ENCODE data around the gene DYNC1H1.

DYNC1H1 gene

DNA sequence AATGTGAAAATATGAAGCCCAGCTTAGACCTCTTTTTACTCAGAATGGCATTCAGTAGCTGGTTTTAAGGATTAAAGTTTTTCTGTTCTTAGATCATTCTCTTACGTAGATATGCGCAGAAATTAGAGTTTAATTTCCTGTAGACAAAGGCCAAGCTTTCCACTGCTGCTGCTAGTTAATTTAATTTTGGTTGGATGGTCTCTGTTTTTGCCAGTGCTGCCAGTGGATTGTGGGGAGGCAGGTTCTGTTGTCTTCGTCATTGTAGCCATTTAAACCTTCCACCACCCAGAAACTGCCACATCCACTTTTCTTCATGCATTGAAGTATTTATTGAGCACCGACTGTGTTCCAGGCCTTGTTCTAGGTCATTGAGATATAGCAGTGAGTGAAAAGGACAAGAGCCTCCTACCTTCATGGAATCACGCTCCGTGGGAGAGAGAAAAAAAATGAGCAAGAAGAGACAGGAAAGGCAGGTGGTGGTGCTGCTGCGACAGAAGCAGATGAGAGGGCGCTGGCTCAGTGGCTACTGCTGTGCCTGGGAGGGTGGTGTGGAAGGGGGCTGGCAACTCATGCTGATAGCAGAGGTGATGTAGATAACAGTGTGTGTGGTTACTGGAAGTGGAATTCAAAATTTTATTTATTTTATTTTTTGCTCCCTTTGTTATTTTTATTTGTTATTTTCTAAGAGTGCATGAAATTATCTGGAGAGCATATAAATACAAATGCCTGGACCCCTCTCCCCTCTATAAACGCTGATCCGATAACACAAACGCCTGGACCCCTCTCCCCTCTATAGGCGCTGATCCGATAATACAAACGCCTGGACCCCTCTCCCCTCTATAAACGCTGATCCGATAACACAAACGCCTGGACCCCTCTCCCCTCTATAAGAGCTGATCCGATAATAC, 33.3 kb downstream of the DYNC1H1 start:
- H3K27ac ChIP-seq: no peak overlapping the region
- TF ChIP-seq ZFX (IDR thresholded peaks at IDR 0.05; ENCODE audit: borderline replicate concordance): no peak

DNA sequence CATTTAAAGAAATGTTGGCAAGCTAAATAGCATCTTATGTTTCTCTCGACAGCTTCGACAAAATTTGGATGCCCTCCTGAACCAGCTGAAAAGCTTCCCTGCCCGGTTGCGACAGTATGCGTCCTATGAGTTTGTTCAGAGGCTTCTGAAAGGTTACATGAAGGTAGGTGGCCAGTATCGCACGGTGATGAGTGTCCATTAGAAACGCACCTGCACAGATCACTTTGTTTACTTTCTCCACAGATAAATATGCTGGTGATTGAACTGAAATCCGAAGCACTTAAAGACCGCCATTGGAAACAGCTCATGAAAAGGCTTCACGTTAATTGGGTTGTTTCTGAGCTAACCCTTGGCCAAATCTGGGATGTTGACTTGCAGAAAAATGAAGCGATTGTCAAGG, 36.5 kb downstream of the DYNC1H1 start:
- TF ChIP-seq, protein P1, sequence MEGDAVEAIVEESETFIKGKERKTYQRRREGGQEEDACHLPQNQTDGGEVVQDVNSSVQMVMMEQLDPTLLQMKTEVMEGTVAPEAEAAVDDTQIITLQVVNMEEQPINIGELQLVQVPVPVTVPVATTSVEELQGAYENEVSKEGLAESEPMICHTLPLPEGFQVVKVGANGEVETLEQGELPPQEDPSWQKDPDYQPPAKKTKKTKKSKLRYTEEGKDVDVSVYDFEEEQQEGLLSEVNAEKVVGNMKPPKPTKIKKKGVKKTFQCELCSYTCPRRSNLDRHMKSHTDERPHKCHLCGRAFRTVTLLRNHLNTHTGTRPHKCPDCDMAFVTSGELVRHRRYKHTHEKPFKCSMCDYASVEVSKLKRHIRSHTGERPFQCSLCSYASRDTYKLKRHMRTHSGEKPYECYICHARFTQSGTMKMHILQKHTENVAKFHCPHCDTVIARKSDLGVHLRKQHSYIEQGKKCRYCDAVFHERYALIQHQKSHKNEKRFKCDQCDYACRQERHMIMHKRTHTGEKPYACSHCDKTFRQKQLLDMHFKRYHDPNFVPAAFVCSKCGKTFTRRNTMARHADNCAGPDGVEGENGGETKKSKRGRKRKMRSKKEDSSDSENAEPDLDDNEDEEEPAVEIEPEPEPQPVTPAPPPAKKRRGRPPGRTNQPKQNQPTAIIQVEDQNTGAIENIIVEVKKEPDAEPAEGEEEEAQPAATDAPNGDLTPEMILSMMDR (IDR thresholded peaks at IDR 0.05): no peak
- no peak for TF ChIP-seq ZFX (IDR thresholded peaks at IDR 0.05; ENCODE audit: borderline replicate concordance)
- H3K27ac ChIP-seq: no peak overlapping the region

DNA sequence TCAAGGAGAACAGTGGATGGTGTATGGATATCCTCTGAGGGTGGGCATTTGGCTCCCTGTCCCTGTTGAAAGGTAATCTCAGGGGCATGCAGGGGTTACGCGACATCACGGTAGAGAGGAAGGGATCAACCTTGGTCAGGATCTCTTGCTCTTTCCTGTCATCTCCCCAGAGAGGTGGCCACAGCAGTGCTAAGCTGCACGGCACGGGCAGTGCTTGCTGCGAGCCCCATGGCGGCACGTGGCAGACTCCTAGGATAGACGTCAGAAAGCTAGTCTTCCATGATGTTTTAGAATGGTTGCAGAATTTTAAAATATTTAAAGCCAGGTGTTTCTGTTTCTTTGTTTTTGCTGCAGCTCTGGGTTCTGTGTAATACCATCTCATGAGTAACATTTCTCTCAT, 41.0 kb downstream of the DYNC1H1 start:
- no peak for TF ChIP-seq ZFX (IDR thresholded peaks at IDR 0.05; ENCODE audit: borderline replicate concordance)
- TF ChIP-seq, protein P1 (IDR thresholded peaks at IDR 0.05): no peak
- no peak overlapping the region for H3K27ac ChIP-seq

DNA sequence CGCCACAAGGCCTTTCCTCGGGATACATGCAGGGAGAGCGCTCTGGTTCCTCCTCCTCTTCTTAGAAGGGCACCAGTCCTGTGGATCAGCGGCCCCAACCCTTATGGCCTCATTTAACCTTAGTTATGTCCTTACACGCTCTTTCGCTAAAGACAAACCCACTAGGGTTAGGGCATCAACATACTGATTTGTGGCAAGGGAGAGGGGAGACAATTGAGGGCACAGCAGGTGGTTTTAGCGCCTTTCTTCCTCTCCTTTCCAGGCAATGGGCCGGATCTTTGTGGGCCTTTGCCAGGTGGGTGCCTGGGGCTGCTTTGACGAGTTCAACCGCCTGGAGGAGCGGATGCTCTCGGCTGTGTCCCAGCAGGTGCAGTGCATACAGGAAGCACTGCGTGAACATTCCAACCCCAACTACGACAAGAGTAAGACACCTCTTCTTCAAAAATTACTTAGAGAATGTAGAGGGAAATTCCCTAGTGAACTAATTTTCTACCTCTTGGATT, 43.6 kb downstream of the DYNC1H1 start:
- TF ChIP-seq, protein P1 (IDR thresholded peaks at IDR 0.05): no peak
- TF ChIP-seq ZFX (IDR thresholded peaks at IDR 0.05; ENCODE audit: borderline replicate concordance): no peak
- no peak overlapping the region for H3K27ac ChIP-seq

DNA sequence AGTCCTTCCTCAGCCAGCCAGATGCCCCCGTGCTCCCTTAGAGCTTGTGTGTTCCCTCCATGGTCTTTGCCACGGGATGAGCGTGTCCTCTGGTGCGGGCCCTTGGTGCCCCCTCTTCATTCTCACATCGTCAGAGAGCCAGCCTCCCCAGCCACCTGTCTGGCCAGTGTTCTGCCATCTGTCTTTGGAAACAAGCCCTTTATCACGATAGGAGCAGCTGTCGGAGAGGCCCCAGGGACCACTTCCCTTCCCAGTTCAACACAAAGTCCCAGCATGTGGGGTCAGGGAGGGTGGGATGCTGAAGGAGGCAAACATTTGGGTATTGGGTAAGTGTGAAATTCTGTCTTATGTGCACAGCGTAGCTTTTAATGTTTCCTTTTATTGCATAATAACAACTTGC, 44.5 kb downstream of the DYNC1H1 start:
- H3K27ac ChIP-seq: no peak overlapping the region
- TF ChIP-seq, protein P1 (IDR thresholded peaks at IDR 0.05): no peak
- TF ChIP-seq ZFX (IDR thresholded peaks at IDR 0.05; ENCODE audit: borderline replicate concordance): no peak

DNA sequence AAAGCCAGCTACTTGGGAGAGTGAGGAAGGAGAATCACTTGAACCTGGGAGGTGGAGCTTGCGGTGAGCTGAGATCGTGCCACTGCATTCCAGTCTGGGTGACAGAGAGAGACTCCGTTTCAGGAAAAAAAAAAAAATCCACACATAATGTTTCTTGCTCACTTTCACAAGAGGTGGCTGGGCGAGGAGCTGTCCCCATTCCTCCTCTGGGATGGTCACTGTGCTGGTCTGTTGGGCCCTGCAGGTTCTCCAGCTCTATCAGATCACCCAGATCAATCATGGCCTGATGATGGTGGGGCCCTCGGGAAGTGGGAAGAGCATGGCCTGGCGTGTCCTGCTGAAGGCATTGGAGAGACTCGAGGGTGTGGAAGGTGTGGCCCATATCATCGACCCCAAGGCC, 47.3 kb downstream of the DYNC1H1 start:
- H3K27ac ChIP-seq: no peak overlapping the region
- no peak for TF ChIP-seq ZFX (IDR thresholded peaks at IDR 0.05; ENCODE audit: borderline replicate concordance)
- TF ChIP-seq, protein P1 (IDR thresholded peaks at IDR 0.05): no peak

DNA sequence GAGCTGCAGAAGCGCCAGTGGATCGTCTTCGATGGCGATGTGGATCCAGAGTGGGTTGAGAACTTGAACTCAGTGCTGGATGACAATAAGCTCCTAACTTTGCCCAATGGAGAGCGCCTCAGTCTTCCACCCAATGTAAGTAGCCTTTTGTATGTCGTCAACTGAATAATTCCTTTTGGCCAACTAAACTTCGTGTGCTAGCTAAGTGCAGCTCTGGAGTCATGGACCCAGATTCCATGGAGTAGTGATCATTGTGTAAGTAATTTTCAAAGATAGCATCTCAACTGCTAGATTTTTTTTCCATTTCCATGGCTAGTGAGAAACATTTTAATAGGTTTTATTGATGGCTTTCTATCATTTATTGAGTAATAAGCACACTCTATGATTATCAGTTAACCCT, 48.0 kb downstream of the DYNC1H1 start:
- H3K27ac ChIP-seq: no peak overlapping the region
- TF ChIP-seq ZFX (IDR thresholded peaks at IDR 0.05; ENCODE audit: borderline replicate concordance): no peak
- TF ChIP-seq, protein P1 (IDR thresholded peaks at IDR 0.05): no peak

Data from 22Rv1 (cell line).